Type B pancreatic cell (in vitro differentiated cells): Measurements from ENCODE around the gene SLF1. TPM values are rescaled to one million over a fixed set of nuclear protein-coding genes. Genes with fewer than 3 reads are reported as not detected.

Source experiments
- DNase-seq: peaks from one replicate; pipeline ENCODE4 v3.0.0; 2021; ENCODE audit warnings: mixed read lengths; ENCODE audit not compliant: unreplicated experiment; ENCODE audit errors: extremely low spot score
- H3K27ac Mint-ChIP-seq: 2 replicates; pipeline ENCODE4 v1.8.0; 2021; ENCODE audit warnings: mild to moderate bottlenecking, mixed read lengths
- H3K27me3 Mint-ChIP-seq: 2 replicates; pipeline ENCODE4 v1.8.0; 2021; ENCODE audit warnings: mixed read lengths
- H3K36me3 Mint-ChIP-seq: 2 replicates; pipeline ENCODE4 v1.8.0; 2021; ENCODE audit warnings: mixed read lengths
- H3K4me1 Mint-ChIP-seq: one replicate; pipeline ENCODE4 v1.8.0; 2021; ENCODE audit warnings: mixed read lengths; ENCODE audit not compliant: unreplicated experiment
- H3K4me3 Mint-ChIP-seq: 2 replicates; pipeline ENCODE4 v1.8.0; 2021; ENCODE audit warnings: mild to moderate bottlenecking, mixed read lengths
- H3K9me3 Mint-ChIP-seq: 2 replicates; pipeline ENCODE4 v1.8.0; 2021; ENCODE audit warnings: mixed read lengths
- CTCF ChIP-seq: fragments of 200-600 bp; sonication (generic); conservative IDR thresholded peaks from 2 replicates; pipeline ENCODE4 v1.5.0; 2021; ENCODE audit warnings: antibody characterized with exemption, mild to moderate bottlenecking
- total RNA-seq: library from RNA; stranded (reverse); gene quantifications from 2 replicates; pipeline ENCODE4 v1.2.1, GENCODE V29; 2021; ENCODE audit warnings: low replicate concordance

The SLF1 gene
- total RNA-seq, 1 donor from 2014 or later, result 17.5 TPM

GRCh38 chr5:94740286-94740685 lies 121.8 kb downstream of the SLF1 start:
- DNase-seq, result no peak
- Mint-ChIP-seq H3K36me3 (no peaks in the 10 kb centered on the region), H3K27ac (no peak overlapping the region), H3K27me3 (peaks cover under 1% of the 10 kb centered on the region), H3K4me1 (no peaks in the 10 kb centered on the region), H3K9me3 (no peaks in the 10 kb centered on the region), H3K4me3 (no peak overlapping the region)
- no peak for TF ChIP-seq CTCF

GRCh38 chr5:94742852-94743251 lies 124.4 kb downstream of the SLF1 start:
- Mint-ChIP-seq H3K4me3 (no peak overlapping the region), H3K9me3 (no peaks in the 10 kb centered on the region), H3K4me1 (no peaks in the 10 kb centered on the region), H3K27me3 (peaks cover 2% of the 10 kb centered on the region), H3K27ac (no peak overlapping the region), H3K36me3 (no peaks in the 10 kb centered on the region)
- no peak for DNase-seq
- TF ChIP-seq CTCF, result no peak

- Mint-ChIP-seq H3K9me3 (no peaks in the 10 kb centered on the region), H3K36me3 (no peaks in the 10 kb centered on the region), H3K4me3 (no peak overlapping the region), H3K27ac (no peak overlapping the region), H3K27me3 (peaks cover 2% of the 10 kb centered on the region), H3K4me1 (no peaks in the 10 kb centered on the region)
- no peak for TF ChIP-seq CTCF
- DNase-seq, result no peak
Observed at GRCh38 chr5:94744906-94745305, 126.4 kb downstream of the SLF1 start.

- no peak for DNase-seq
- H3K4me1 Mint-ChIP-seq, result no peaks in the 10 kb centered on the region
- H3K4me3 Mint-ChIP-seq, result no peak overlapping the region
- H3K9me3 Mint-ChIP-seq, result no peaks in the 10 kb centered on the region
- H3K36me3 Mint-ChIP-seq, result no peaks in the 10 kb centered on the region
- peaks cover 2% of the 10 kb centered on the region for H3K27me3 Mint-ChIP-seq
- TF ChIP-seq CTCF, result no peak
- H3K27ac Mint-ChIP-seq, result no peak overlapping the region
Observed at GRCh38 chr5:94745786-94746730, 127.6 kb downstream of the SLF1 start.

GRCh38 chr5:94746731-94747124 lies 128.3 kb downstream of the SLF1 start:
- H3K27ac Mint-ChIP-seq, result no peak overlapping the region
- no peaks in the 10 kb centered on the region for H3K36me3 Mint-ChIP-seq
- H3K9me3 Mint-ChIP-seq, result no peaks in the 10 kb centered on the region
- peaks cover 2% of the 10 kb centered on the region for H3K27me3 Mint-ChIP-seq
- TF ChIP-seq CTCF, result no peak
- DNase-seq, result no peak
- H3K4me1 Mint-ChIP-seq, result no peaks in the 10 kb centered on the region
- H3K4me3 Mint-ChIP-seq, result no peak overlapping the region

Other genes starting within 250 kb of the SLF1 start
- 3.1 and 4.2 TPM in 2 replicates for gene KIAA0825, start 65 bp upstream of the SLF1 start, total RNA-seq